SK-N-MC (cell line): ENCODE data around the gene MYO5B.
A peak's percentile ranks its signal among the peaks of the same experiment; 100 is the strongest.

Source experiments
- DNase-seq: peaks from one replicate; pipeline ENCODE4 v3.0.0-alpha.2; 2011; ENCODE audit warnings: low read depth, low spot score
- H3K27ac ChIP-seq: fragments of 200-600 bp; sonication (generic); 2 replicates; pipeline ENCODE4 v1.5.1; 2016; ENCODE audit warnings: mixed run types
- H3K36me3 ChIP-seq: fragments of 200-600 bp; sonication (generic); 2 replicates; pipeline ENCODE4 v1.6.1; 2017; ENCODE audit warnings: antibody characterized with exemption, low read length, mixed read lengths; ENCODE audit not compliant: insufficient read depth
- H3K4me3 ChIP-seq: fragments of 200-600 bp; sonication (generic); 2 replicates; pipeline ENCODE4 v1.5.1; 2016
- H3K9ac ChIP-seq: fragments of 200-600 bp; sonication (generic); 2 replicates; pipeline ENCODE4 v1.8.0; 2017; ENCODE audit warnings: mixed run types, mixed read lengths; ENCODE audit not compliant: insufficient read length
- H3K9me3 ChIP-seq: fragments of 200-600 bp; sonication (generic); 2 replicates; pipeline ENCODE4 v1.6.1; 2017; ENCODE audit warnings: low read depth, mild to moderate bottlenecking, antibody characterized with exemption, low read length, moderate library complexity, mixed read lengths
- EZH2 ChIP-seq: fragments of 200-600 bp; sonication (generic); IDR thresholded peaks from one replicate; pipeline ENCODE4 v1.6.1; 2017; ENCODE audit warnings: antibody characterized with exemption
- FOXP2 ChIP-seq: optimal IDR thresholded peaks from 2 replicates; pipeline ENCODE3; 2011; ENCODE audit warnings: mild to moderate bottlenecking, moderate library complexity; ENCODE audit not compliant: insufficient read depth; ENCODE audit errors: extremely low read length, control extremely low read depth
- POLR2AphosphoS5 ChIP-seq: IDR thresholded peaks from 2 replicates; pipeline ENCODE4 v1.6.1; 2012; ENCODE audit warnings: mild to moderate bottlenecking, low read depth, low read length, borderline replicate concordance

MYO5B gene

DNA sequence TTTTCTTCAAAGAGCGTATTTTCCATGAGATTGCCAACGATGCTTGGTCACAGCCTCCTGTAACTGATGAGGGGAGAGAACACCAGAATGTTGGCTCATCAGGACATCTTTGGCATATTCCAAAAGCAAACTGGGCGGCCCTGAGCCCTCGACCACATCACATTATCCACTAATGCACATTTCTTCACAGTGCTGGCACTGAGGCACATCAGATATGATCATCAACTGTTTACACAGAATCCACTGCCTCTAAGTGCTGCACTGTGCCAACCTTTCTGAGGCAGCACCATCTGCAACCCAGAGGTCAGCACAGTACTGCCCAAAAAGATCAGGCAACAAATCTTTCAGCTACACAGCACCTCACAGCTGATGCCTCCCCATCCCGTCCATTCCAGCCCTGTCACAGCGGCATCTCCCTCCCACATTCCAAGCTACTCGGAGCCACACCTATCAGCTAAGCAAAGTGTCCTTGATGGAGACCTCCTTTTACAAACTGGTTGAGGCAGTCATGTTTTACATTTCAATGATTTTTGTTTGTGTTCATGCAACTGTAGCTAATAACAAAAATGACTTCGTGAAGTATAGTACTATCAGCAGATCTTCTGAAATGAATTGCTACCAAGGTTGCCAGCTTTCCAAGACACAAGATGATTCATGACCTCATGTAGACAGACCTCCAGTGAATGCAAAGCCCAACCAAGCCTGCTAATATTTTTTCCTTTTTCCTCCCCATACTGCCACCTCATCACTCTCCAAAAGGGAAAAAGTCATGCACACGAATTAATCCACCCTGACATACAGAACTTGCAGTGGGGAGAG is 32.3 kb downstream of the MYO5B start:
- TF ChIP-seq EZH2 (no peak), FOXP2 (no peak), POLR2AphosphoS5 (no peak)
- Histone ChIP-seq H3K36me3 (no peaks in the 10 kb centered on the region), H3K27ac (no peak overlapping the region), H3K9me3 (no peaks in the 10 kb centered on the region), H3K4me3 (no peak overlapping the region), H3K9ac (no peak overlapping the region)
- DNase-seq, result no peak

DNA sequence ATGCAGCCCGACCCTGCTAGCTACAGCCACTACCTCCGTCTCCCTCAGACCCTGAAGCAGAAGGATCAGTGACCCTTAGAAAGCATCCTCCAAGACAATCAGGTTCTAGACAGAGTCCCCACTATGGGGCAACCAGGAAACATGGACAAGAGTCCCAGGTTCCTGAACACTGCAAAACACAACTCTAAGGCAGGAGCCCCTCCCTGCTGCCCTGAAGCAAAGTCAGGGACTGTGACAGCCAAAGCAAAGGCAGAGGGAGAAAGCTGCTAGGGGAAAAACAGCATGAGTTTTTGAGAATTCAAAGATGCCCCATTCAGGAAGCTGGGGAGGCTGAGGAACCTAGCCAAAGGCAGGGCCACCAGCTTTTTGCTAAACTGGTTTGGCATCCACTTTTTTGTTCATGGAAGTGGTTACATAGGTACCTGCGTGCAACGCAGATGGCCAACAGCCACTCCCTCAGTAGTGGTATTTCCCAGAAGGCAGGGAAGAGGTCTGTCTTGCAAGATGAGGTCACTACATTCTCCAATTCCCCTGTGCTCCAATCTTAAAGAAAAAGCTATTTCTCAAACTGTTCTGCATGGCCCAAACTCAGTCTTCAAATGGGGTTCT is 33.2 kb downstream of the MYO5B start:
- no peaks in the 10 kb centered on the region for H3K9me3 ChIP-seq
- H3K27ac ChIP-seq, result no peak overlapping the region
- no peak for DNase-seq
- no peak for TF ChIP-seq POLR2AphosphoS5
- TF ChIP-seq EZH2, result no peak
- no peak for TF ChIP-seq FOXP2
- no peak overlapping the region for H3K4me3 ChIP-seq
- no peaks in the 10 kb centered on the region for H3K36me3 ChIP-seq
- no peak overlapping the region for H3K9ac ChIP-seq

DNA sequence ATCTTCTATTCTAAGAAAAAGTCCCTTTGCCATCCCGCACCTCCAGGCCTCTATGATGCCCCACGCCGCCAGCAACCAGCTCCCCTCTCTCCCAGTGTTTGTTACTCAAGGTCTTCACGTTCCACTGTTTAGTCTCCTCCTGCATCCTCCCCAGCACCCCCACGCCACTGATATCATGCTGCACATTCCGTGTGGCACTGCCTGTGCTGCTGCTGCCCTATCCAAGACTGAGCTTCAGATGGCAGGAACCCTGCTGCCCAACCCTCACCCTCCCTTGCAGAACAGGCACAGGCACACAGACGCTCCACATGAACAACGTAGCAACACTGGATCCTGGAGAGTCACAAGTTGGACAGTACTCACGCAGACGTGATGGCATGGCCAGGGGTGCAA is 35.3 kb downstream of the MYO5B start:
- Histone ChIP-seq H3K9ac (no peak overlapping the region), H3K9me3 (no peaks in the 10 kb centered on the region), H3K27ac (no peak overlapping the region), H3K36me3 (no peaks in the 10 kb centered on the region), H3K4me3 (no peak overlapping the region)
- no peak for DNase-seq
- TF ChIP-seq FOXP2 (no peak), POLR2AphosphoS5 (no peak), EZH2 (no peak)

DNA sequence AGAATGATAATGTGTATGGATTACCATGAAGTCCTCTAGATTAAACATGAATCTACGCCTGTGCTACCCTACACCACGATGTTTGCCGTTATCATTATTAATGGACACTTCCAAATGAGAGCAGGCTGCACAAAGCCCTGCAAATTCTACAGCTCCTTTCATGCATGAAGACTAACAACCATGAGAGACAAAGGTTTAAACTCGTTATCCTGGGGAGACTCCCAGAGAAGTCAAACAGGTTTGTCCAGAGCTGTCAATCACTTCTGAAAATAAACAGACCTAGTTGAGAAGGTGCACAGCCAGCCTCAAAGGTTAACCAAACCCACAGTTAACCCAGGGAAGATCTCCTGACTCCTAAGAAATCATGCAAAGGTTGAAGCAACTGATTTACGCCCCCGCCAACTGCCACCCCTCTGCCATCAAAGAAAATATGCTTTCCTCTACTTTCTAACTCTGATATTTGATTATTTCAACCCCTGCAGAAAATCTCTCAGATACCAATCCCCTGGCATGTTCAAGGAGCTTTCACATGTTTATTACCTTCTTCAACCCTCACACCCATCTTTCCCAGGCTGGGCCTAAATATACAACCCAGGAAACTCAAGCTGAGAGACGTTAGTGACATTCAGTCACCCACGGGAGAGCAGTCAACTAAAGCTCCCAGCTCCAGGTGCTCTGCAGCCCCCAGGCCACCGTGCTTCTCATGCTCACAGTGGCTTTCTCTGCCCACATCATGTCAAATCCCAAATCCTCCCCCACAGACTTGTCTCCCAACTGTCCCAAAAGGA is 35.9 kb downstream of the MYO5B start:
- Histone ChIP-seq H3K36me3 (no peaks in the 10 kb centered on the region), H3K9me3 (no peaks in the 10 kb centered on the region), H3K27ac (no peak overlapping the region), H3K4me3 (no peak overlapping the region), H3K9ac (no peak overlapping the region)
- no peak for DNase-seq
- TF ChIP-seq FOXP2 (no peak), POLR2AphosphoS5 (no peak), EZH2 (no peak)

DNA sequence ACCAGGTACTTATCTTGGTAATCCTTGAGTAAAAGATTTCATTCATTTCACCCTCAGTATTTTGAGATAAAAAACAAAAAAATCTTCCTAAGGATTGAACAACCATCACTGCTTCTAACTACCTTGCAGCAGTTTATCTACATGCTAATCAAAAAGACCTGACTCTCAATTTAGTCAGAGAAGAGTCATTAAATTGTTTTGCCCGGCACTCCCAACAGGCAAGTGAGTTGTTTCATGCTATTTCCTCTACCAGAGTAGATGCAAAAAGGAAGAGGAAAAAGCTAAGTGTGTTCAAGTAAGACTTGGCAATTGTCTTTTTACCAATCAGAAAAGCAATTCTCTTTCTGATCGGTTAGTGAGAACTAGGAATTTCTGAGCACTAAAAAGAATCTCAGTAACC is 39.5 kb downstream of the MYO5B start:
- Histone ChIP-seq H3K9ac (no peak overlapping the region), H3K36me3 (no peaks in the 10 kb centered on the region), H3K9me3 (no peaks in the 10 kb centered on the region), H3K4me3 (no peak overlapping the region), H3K27ac (no peak overlapping the region)
- no peak for DNase-seq
- TF ChIP-seq POLR2AphosphoS5, result no peak
- no peak for TF ChIP-seq EZH2
- no peak for TF ChIP-seq FOXP2

DNA sequence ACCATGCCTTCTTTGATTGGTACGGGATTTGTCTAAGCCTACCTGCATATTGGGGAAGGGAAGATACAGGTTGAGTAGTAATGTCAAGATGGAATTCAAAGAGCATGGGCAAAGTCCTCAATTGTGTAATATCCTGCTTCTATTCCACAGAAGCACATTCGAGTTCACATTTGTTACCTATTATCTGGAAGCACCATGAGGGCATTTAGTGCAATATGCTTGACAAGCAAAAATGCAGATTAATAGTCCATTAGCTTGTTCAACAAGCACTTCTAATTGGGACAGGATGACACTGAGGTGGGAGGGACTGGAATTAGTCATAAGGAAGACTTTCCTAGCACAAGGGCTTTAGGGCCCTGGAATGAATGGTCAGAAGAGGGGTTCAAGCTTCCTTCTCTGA is 40.5 kb downstream of the MYO5B start:
- no peak overlapping the region for H3K9ac ChIP-seq
- H3K36me3 ChIP-seq, result no peaks in the 10 kb centered on the region
- DNase-seq, result no peak
- no peak overlapping the region for H3K27ac ChIP-seq
- no peaks in the 10 kb centered on the region for H3K9me3 ChIP-seq
- H3K4me3 ChIP-seq, result no peak overlapping the region
- TF ChIP-seq FOXP2 (no peak), POLR2AphosphoS5 (no peak), EZH2 (no peak)

DNA sequence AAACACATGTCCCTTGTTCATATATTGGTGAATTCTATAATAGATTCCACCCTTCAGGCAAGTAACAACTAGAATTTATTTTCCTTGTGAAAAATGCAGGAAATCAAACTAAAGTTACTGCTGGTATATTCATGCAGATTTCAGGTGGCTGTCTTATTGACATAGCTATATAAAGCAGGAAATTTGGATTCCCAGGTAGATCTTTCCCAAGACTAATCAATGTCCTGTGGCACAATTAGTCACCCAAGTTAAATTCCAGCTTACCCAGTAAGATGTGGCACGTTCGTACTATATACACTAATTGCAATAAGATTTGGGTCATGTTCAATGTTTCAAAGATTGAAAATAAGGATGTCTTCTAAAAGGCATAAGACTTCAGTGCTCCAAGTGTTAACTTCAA is 42.0 kb downstream of the MYO5B start:
- no peak for TF ChIP-seq FOXP2
- no peak for TF ChIP-seq POLR2AphosphoS5
- TF ChIP-seq EZH2, result no peak
- H3K27ac ChIP-seq, result peak overlapping the region; percentile 86

DNA sequence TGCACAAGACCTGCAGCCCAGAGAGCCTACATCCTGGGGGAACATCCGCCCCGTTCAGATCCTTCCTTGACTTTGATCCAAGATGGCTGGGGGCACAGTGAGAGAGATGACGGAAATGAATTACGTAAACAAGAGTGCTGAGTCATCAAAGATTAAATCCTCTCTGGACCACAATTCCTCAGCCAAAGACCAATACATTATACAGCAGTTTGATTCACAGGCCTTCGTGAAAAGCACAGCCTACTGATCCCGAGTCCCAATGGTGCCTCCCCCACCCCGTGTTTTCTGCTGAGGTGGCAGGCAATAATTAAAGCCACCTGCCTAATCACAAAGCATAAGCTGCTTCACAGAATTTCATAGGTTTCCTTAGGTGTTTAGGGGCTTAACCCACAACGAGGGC is 43.0 kb downstream of the MYO5B start:
- H3K9me3 ChIP-seq, result no peaks in the 10 kb centered on the region
- DNase-seq, result peak; percentile 83
- no peaks in the 10 kb centered on the region for H3K36me3 ChIP-seq

More for the DNA sequence above, 42.0 kb downstream of the MYO5B start:
- Histone ChIP-seq H3K9ac (no peak overlapping the region), H3K4me3 (no peak overlapping the region), H3K36me3 (no peaks in the 10 kb centered on the region), H3K9me3 (no peaks in the 10 kb centered on the region)
- DNase-seq, result no peak

More for the DNA sequence above, 43.0 kb downstream of the MYO5B start:
- no peak overlapping the region for H3K9ac ChIP-seq
- TF ChIP-seq FOXP2 (peak; percentile 47), POLR2AphosphoS5 (peak; percentile 26; the same call in 1 of the 2 replicates), EZH2 (no peak)
- peak overlapping the region; percentile 40; the same call in 1 of the 2 replicates for H3K4me3 ChIP-seq
- H3K27ac ChIP-seq, result peak overlapping the region; percentile 86
